Esophagus (tissue), 2 donors: Measurements from ENCODE around the gene ZSCAN22. TPM values are rescaled to one million over a fixed set of nuclear protein-coding genes. Genes with fewer than 3 reads are reported as not detected.
"Not testable (repeated sequence)": the region's sequence is repeated elsewhere in the genome, so short reads cannot be mapped to it uniquely, and the experiment has no call there.

Experiments used
- H3K27ac ChIP-seq, 2 donors: one replicate each; pipeline ENCODE4 v1.5.1; 2013; ENCODE audit warnings: low read depth in 2 of 2, mild to moderate bottlenecking in 2 of 2, inconsistent platforms in 1 of 2, low read length in 1 of 2, moderate library complexity in 1 of 2
- H3K27me3 ChIP-seq, 2 donors: one replicate each; pipeline ENCODE4 v1.6.1; 2013; ENCODE audit warnings: low read length in 2 of 2, control low read depth in 1 of 2, mild to moderate bottlenecking in 1 of 2; ENCODE audit not compliant: insufficient read depth in 2 of 2, control insufficient read depth in 1 of 2
- H3K36me3 ChIP-seq, 2 donors: one replicate each; pipeline ENCODE4 v1.6.1; 2013; ENCODE audit warnings: low read length in 1 of 2; ENCODE audit not compliant: control insufficient read depth in 2 of 2, insufficient read depth in 2 of 2
- H3K4me1 ChIP-seq, 2 donors: one replicate each; pipeline ENCODE4 v1.6.1; 2013; ENCODE audit warnings: low read length in 1 of 2; ENCODE audit not compliant: control insufficient read depth in 2 of 2, insufficient read depth in 2 of 2
- H3K4me3 ChIP-seq, 2 donors: one replicate each; pipeline ENCODE4 v1.5.1; 2013; ENCODE audit warnings: low read length in 2 of 2, mild to moderate bottlenecking in 2 of 2, low read depth in 1 of 2, moderate library complexity in 1 of 2
- H3K9me3 ChIP-seq, 2 donors: one replicate each; pipeline ENCODE4 v1.6.1; 2013; ENCODE audit warnings: mild to moderate bottlenecking in 2 of 2, low read depth in 1 of 2, low read length in 1 of 2, moderate library complexity in 1 of 2; ENCODE audit not compliant: control insufficient read depth in 2 of 2, insufficient read depth in 1 of 2
- WGBS, 2 donors: extraction: QIAGEN DNeasy Blood & Tissue Kit; methylation state at CpG; one replicate each; pipeline ENCODE4 v1.1.7; 2013; 5-methylcytosine and 5-hydroxymethylcytosine counted together
- polyA plus RNA-seq, 2 donors: library from polyadenylated mRNA; stranded (reverse); fragments of 200-250 nt; gene quantifications; one replicate each; pipeline ENCODE4 v1.2.3, GENCODE V29; 2013
- donor health status: healthy with polysubstance abuse.
- donor health status: Bipolar disorder and iron deficiency.

ZSCAN22 gene
- polyA plus RNA-seq, 2 donors = 0.87 to 1.0 TPM

GRCh38 chr19:58294743-58295374 lies 31.9 kb upstream of the ZSCAN22 start:
- Histone ChIP-seq H3K4me3 (no peak overlapping the region), H3K27ac (no peak overlapping the region), H3K27me3 (no peaks in the 10 kb centered on the region), H3K36me3 (peaks cover 10 to 40% of the 10 kb centered on the region in 2 donors), H3K4me1 (no peaks in the 10 kb centered on the region), H3K9me3 (peaks cover 10 to 41% of the 10 kb centered on the region in 2 donors)
- WGBS, 2 donors = 97 to 98% methylated on average over 22 of the region's 22 CpGs

GRCh38 chr19:58296104-58296503 lies 30.7 kb upstream of the ZSCAN22 start:
- peaks cover 3 to 40% of the 10 kb centered on the region in 2 donors for H3K36me3 ChIP-seq
- H3K4me3 ChIP-seq = no peak overlapping the region
- no peaks in the 10 kb centered on the region for H3K4me1 ChIP-seq
- no peaks in the 10 kb centered on the region for H3K27me3 ChIP-seq
- WGBS, 2 donors = 89 to 96% methylated on average over 7 of the region's 7 CpGs
- peaks cover 10 to 40% of the 10 kb centered on the region in 2 donors for H3K9me3 ChIP-seq
- H3K27ac ChIP-seq = no peak overlapping the region

- no peaks in the 10 kb centered on the region for H3K27me3 ChIP-seq
- peaks cover 0 to 11% of the 10 kb centered on the region in 2 donors for H3K9me3 ChIP-seq
- no peak overlapping the region for H3K4me3 ChIP-seq
- H3K36me3 ChIP-seq = peaks cover 0 to 18% of the 10 kb centered on the region in 2 donors
- H3K27ac ChIP-seq = no peak overlapping the region
- H3K4me1 ChIP-seq = no peaks in the 10 kb centered on the region
- WGBS, 2 donors = 93 to 97% methylated on average over 7 of the region's 7 CpGs
Observed at GRCh38 chr19:58300620-58301019, 26.2 kb upstream of the ZSCAN22 start.

GRCh38 chr19:58304255-58304654 lies 22.5 kb upstream of the ZSCAN22 start:
- H3K4me3 ChIP-seq = peak overlapping the region in 1 of 2 donors; percentile 99
- peaks cover 0 to 3% of the 10 kb centered on the region in 2 donors for H3K4me1 ChIP-seq
- H3K36me3 ChIP-seq = peaks cover 6 to 17% of the 10 kb centered on the region in 2 donors
- WGBS, 2 donors = 89 to 90% methylated on average over 7 of the region's 7 CpGs
- H3K27me3 ChIP-seq = no peaks in the 10 kb centered on the region
- H3K27ac ChIP-seq = no peak overlapping the region
- peaks cover 0 to 2% of the 10 kb centered on the region in 2 donors for H3K9me3 ChIP-seq

- WGBS, 2 donors = 21 to 26% methylated on average over 7 of the region's 7 CpGs
- Histone ChIP-seq H3K9me3 (peaks cover 0 to 2% of the 10 kb centered on the region in 2 donors), H3K36me3 (peaks cover 6 to 17% of the 10 kb centered on the region in 2 donors), H3K4me1 (peaks cover 0 to 3% of the 10 kb centered on the region in 2 donors), H3K27me3 (no peaks in the 10 kb centered on the region), H3K4me3 (peak overlapping the region; percentile 84 to 99), H3K27ac (peak overlapping the region; percentile 51 to 67)
Observed at GRCh38 chr19:58304748-58305064, 22.1 kb upstream of the ZSCAN22 start.

GRCh38 chr19:58305065-58305931 lies 21.5 kb upstream of the ZSCAN22 start, which contains the start of gene ERVK3-1:
Gene ERVK3-1, plus strand, starts transcription at chr19:58305377. Its CDS starts 6,792 bp downstream, at chr19:58312169.
- 1% methylated on average over 55 of the region's 55 CpGs for WGBS, 2 donors
- H3K27me3 ChIP-seq = no peaks in the 10 kb centered on the region
- peaks cover 0 to 2% of the 10 kb centered on the region in 2 donors for H3K9me3 ChIP-seq
- peaks cover 0 to 3% of the 10 kb centered on the region in 2 donors for H3K4me1 ChIP-seq
- H3K4me3 ChIP-seq = peak within 1 kb of the TSS; percentile 84 to 99
- peak within 1 kb of the TSS; percentile 67 to 96 for H3K27ac ChIP-seq
- peaks cover 6 to 15% of the 10 kb centered on the region in 2 donors for H3K36me3 ChIP-seq

- Histone ChIP-seq H3K9me3 (peaks cover 0 to 2% of the 10 kb centered on the region in 2 donors), H3K36me3 (peaks cover 6 to 10% of the 10 kb centered on the region in 2 donors), H3K4me3 (peak overlapping the region; percentile 84 to 99), H3K27me3 (no peaks in the 10 kb centered on the region), H3K27ac (peak overlapping the region; percentile 14 to 96), H3K4me1 (peaks cover 0 to 3% of the 10 kb centered on the region in 2 donors)
- 45 to 61% methylated on average over 12 of the region's 12 CpGs for WGBS, 2 donors
Observed at GRCh38 chr19:58305932-58306323, 20.9 kb upstream of the ZSCAN22 start.

GRCh38 chr19:58307736-58308135 lies 19.1 kb upstream of the ZSCAN22 start:
- Histone ChIP-seq H3K4me1 (peaks cover 0 to 3% of the 10 kb centered on the region in 2 donors), H3K27ac (no peak overlapping the region), H3K4me3 (no peak overlapping the region), H3K27me3 (no peaks in the 10 kb centered on the region), H3K9me3 (no peaks in the 10 kb centered on the region), H3K36me3 (peaks cover 16% of the 10 kb centered on the region in 2 donors)
- 84 to 89% methylated on average over 4 of the region's 4 CpGs for WGBS, 2 donors

- WGBS, 2 donors = 70 to 78% methylated on average over 13 of the region's 13 CpGs
- not testable (repeated sequence) for H3K27me3 ChIP-seq, H3K9me3 ChIP-seq, H3K4me1 ChIP-seq, H3K27ac ChIP-seq, H3K4me3 ChIP-seq
- H3K36me3 ChIP-seq = peaks cover 23% of the 10 kb centered on the region in 2 donors
Observed at GRCh38 chr19:58310685-58311084, 16.1 kb upstream of the ZSCAN22 start.
